GM19395 (cell line): ENCODE results near the gene HOMER2.
"Not testable (repeated sequence)": the region's sequence is repeated elsewhere in the genome, so short reads cannot be mapped to it uniquely, and the experiment has no call there.

ENCODE experiments used
- ATAC-seq: cut with Tn5 transposase; IDR thresholded peaks from one replicate; pipeline ENCODE4 v1.9.1; 2021; ENCODE audit warnings: mild to moderate bottlenecking, moderate library complexity; ENCODE audit not compliant: unreplicated experiment

Gene HOMER2

GRCh38 chr15:82865581-82865980 lies 86.9 kb downstream of the HOMER2 start:
- ATAC-seq, result not testable (repeated sequence)

GRCh38 chr15:82864967-82865366 lies 87.6 kb downstream of the HOMER2 start:
- ATAC-seq, result no peak

- no peak for ATAC-seq
These were observed 89.6 kb downstream of the HOMER2 start for GRCh38 chr15:82862886-82863285.

- ATAC-seq, result no peak
These were observed 93.6 kb downstream of the HOMER2 start for GRCh38 chr15:82858932-82859331.

GRCh38 chr15:82856397-82857170 lies 95.9 kb downstream of the HOMER2 start:
- ATAC-seq, result no peak

- no peak for ATAC-seq
These were observed 97.0 kb downstream of the HOMER2 start for GRCh38 chr15:82855286-82856100.

GRCh38 chr15:82854554-82854953 lies 98.0 kb downstream of the HOMER2 start:
- no peak for ATAC-seq

GRCh38 chr15:82852941-82853561 lies 99.5 kb downstream of the HOMER2 start:
- no peak for ATAC-seq

- no peak for ATAC-seq
These were observed 100.5 kb downstream of the HOMER2 start for GRCh38 chr15:82851981-82852511.

GRCh38 chr15:82851306-82851850 lies 101.1 kb downstream of the HOMER2 start:
- ATAC-seq, result no peak

GRCh38 chr15:82850731-82851130 lies 101.8 kb downstream of the HOMER2 start:
- no peak for ATAC-seq

- ATAC-seq, result peak; percentile 71
These were observed 102.7 kb downstream of the HOMER2 start for GRCh38 chr15:82849556-82850512.

GRCh38 chr15:82848241-82848993 lies 104.1 kb downstream of the HOMER2 start:
- no peak for ATAC-seq

- ATAC-seq, result no peak
These were observed 104.8 kb downstream of the HOMER2 start for GRCh38 chr15:82847703-82848102.

GRCh38 chr15:82846621-82847020 lies 105.9 kb downstream of the HOMER2 start:
- ATAC-seq, result no peak

GRCh38 chr15:82845686-82846085 lies 106.8 kb downstream of the HOMER2 start:
- ATAC-seq, result no peak

GRCh38 chr15:82843566-82843965 lies 109.0 kb downstream of the HOMER2 start:
- no peak for ATAC-seq

- ATAC-seq, result no peak
These were observed 112.4 kb downstream of the HOMER2 start for GRCh38 chr15:82840166-82840565.

GRCh38 chr15:82839136-82839535 lies 113.4 kb downstream of the HOMER2 start:
- ATAC-seq, result no peak
